COR-L47 (cell line): ENCODE data around the gene HIVEP3.

ENCODE experiments used
- DNase-seq: peaks from one replicate; lab custom pipeline; 2025; lab: John Stamatoyannopoulos, UW

Gene HIVEP3

GRCh38 chr1:41497056-41497440, 421.7 kb downstream of the HIVEP3 start:
- DNase-seq = no peak

DNA sequence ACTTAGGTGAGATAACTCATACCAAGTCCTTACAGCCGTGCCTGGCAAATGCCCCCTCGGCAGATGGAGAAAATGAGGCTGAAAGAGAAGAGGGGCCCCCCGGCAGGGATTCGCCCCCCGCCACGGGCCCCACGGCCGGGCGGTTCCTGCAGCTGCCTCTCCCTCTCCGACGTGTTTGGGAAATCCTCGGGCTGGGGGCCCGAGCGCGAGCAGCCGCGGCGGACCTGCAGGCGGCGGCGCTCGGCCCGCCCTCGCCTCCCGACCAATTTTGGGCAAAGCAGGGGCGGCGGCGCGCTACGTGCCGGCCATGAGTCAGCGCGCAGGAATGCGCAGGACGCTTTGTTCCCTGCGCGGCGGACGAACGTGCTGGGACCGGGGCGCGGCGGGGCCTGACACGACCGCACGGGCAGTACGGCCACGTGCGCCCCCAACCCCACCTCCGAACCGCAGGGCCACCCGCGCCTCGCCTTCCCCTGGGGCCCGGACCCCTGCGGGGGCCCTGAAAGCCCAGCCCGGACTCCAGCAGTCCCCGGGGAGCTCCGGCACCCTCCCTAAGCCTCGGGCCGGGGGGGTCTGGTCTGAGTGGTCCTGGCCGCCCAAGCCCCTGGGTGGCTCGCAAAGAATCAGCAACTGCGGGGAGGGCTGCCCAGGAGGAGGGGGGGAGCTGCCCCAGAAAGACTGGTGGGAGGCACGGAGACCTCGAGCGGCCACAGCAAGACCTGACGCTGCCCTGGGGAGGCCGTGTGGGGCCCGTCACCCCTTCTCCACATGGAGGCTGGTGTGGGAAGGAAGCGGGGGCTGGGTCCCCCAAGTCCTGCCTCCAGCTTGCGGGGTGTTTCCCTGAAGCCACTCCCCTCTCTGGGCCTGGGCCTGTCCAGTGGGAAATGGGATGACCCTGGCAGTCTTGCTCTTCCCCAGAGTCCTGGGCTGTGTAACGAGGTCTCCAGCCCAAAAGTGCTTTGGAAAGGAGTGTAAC, 422.4 kb downstream of the HIVEP3 start:
- no peak for DNase-seq

GRCh38 chr1:41495210-41495948, 423.3 kb downstream of the HIVEP3 start:
- no peak for DNase-seq

- no peak for DNase-seq
Measured at GRCh38 chr1:41494351-41495209, 424.1 kb downstream of the HIVEP3 start.

- DNase-seq = no peak
Measured at GRCh38 chr1:41493626-41494350, 424.9 kb downstream of the HIVEP3 start.

- no peak for DNase-seq
Measured at GRCh38 chr1:41493117-41493536, 425.6 kb downstream of the HIVEP3 start.

DNA sequence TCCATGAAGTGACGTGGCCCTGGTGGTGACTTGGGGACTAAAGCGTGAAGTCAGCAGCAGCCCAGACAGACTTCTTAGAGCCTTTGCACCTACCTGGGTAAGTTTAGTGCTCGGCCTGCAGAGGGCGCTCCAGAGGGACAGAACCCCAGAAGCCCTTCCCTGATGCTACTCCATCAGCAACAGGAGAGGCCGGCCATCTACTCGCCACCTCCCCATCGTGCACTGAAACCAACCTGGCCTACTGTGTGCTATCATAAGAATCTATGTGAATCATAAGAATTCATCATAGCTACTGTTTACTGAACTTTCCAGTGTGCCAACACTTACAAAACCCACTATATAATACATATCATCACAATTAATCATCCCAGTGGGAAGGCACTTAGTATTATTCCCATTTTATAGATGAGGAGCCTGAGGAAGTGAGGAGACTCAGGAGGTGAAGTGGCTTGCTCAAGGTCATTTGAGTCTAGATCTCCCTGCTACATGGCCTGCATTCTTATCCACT, 426.3 kb downstream of the HIVEP3 start:
- DNase-seq = no peak

DNA sequence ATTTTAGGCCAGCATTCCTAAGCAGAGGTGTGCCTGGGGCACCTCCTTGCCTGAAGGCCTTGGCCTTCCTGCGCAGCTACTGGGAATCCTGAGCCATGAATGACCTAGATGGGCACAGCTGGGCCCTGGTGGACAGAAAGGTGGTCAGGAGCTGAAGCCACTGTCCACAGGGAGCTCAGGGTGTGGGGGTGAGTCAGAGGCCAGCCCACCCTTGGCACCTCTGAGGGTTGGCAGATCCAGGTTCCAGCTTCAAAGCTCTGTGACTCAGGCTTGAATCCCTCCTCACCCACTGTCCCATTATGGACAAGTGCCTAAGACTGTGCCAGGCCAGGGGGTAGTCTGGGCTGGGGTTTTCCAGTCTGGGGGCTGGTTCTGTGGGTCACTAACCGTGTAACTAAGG, 427.8 kb downstream of the HIVEP3 start:
- no peak for DNase-seq

GRCh38 chr1:41489561-41489960, 429.2 kb downstream of the HIVEP3 start:
- no peak for DNase-seq

DNA sequence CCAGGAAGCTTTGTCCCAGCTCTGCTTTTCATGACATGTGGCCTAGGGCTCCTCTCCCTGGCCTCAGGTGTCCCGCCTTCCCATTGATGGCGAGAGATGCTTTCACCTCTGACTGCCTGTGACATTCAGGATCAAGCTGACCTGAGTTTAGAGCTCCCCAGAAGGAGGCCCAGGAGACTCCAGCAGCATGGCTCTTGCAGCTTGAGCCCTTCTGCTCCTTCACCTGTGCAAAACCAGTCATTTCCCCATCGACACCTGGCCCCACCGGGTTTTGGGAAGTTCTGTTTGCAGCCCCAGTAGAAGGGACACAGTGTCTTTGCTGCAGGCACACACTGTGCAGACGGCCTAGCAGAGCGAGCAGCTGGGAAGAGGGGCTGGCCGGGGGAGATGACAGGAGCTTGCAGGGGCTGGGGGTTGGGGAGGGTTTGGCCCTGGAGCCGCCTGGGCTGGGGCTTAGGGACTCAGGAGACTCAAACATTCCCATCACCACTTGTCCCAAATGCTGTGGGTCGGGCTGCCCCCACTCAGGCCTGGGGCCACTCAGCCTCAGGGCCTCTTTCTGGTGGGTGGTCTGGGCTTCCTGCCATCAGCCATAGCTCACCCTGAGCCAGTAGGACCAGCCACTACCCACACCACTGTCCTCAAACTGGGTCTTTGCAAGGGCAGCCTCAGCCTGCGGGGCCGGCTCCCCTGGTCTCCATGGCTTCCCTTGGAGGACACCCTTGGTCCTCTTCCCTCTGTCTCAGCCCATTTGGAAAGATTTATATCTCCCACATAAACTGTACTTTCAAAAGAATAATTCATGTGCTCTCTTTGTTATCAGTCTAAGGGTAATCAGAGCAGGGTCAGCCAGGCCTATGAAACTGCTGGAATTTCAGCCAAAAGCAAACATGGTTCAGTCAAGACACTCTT, 430.4 kb downstream of the HIVEP3 start:
- DNase-seq = no peak

GRCh38 chr1:41487126-41488039, 431.3 kb downstream of the HIVEP3 start:
- no peak for DNase-seq

- DNase-seq = no peak
Measured at GRCh38 chr1:41486371-41487125, 432.2 kb downstream of the HIVEP3 start.

GRCh38 chr1:41486053-41486370, 432.7 kb downstream of the HIVEP3 start:
- no peak for DNase-seq

- no peak for DNase-seq
Measured at GRCh38 chr1:41485605-41486004, 433.1 kb downstream of the HIVEP3 start.

GRCh38 chr1:41484402-41485241, 434.1 kb downstream of the HIVEP3 start, which contains the start of gene EDN2:
EDN2 (minus strand) TSS chr1:41484683; CDS start chr1:41484601, 82 bp downstream.
- DNase-seq = peak; percentile 85

- DNase-seq = no peak
Measured at GRCh38 chr1:41483960-41484401, 434.7 kb downstream of the HIVEP3 start.
